OCI-LY7 (cell line): Measurements from ENCODE around the gene OSBP2.

Experiments
- CTCF ChIP-seq: fragments of 200-600 bp; sonication (generic); conservative IDR thresholded peaks from 2 replicates; pipeline ENCODE4 v1.5.1; 2014; ENCODE audit warnings: mild to moderate bottlenecking, antibody characterized with exemption, low read length, moderate library complexity, mixed read lengths
- EZH2phosphoT487 ChIP-seq: fragments of 200-600 bp; sonication (generic); IDR thresholded peaks from 2 replicates; pipeline ENCODE4 v1.6.1; 2018; ENCODE audit warnings: low read depth, borderline replicate concordance, mild to moderate bottlenecking, mixed run types, antibody characterized with exemption, low read length, moderate library complexity, mixed read lengths

GRCh38 chr22:30747493-30747892, 52.8 kb downstream of the OSBP2 start:
- no peak for TF ChIP-seq CTCF
- no peak for TF ChIP-seq EZH2phosphoT487
